OCI-LY7 (cell line): Measurements from ENCODE around the gene NCOA7.

Experiments
- CTCF ChIP-seq: fragments of 200-600 bp; sonication (generic); conservative IDR thresholded peaks from 2 replicates; pipeline ENCODE4 v1.5.1; 2014; ENCODE audit warnings: mild to moderate bottlenecking, antibody characterized with exemption, low read length, moderate library complexity, mixed read lengths
- EZH2phosphoT487 ChIP-seq: fragments of 200-600 bp; sonication (generic); IDR thresholded peaks from 2 replicates; pipeline ENCODE4 v1.6.1; 2018; ENCODE audit warnings: low read depth, borderline replicate concordance, mild to moderate bottlenecking, mixed run types, antibody characterized with exemption, low read length, moderate library complexity, mixed read lengths

GRCh38 chr6:125798734-125799508, 8.2 kb downstream of the NCOA7 start:
- TF ChIP-seq CTCF (no peak), EZH2phosphoT487 (no peak)
